ENCODE measurements around the gene TSC2. TPM values are rescaled to one million over a fixed set of nuclear protein-coding genes. Genes with fewer than 3 reads are reported as not detected.
"Not testable (repeated sequence)": the region's sequence is repeated elsewhere in the genome, so short reads cannot be mapped to it uniquely, and the experiment has no call there.

TSC2 gene
- total RNA-seq, 1 donor from 2014 or later, result 63.6 TPM

DNA sequence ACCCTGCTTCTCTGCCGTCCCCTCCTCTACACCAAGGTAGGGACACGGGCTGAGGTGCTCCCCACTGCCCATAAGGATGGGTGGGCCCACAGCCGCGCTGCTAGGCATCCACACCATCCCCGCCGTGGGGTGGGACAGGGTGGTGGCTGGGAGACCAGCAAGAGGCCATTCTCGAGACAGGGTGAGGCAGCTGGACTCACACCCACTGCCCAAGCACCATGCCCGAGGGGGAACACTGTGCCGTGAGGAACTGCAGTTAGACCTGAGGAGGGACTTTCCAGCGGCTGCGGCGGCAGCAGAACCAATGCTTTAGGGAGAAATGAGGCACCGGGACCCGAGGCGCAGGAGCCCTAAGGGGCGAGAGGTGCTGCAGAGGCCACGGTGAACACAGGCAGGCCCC, 74.6 kb downstream of the TSC2 start:
- DNase-seq (ENCODE audit: low read depth), result no peak

GRCh38 chr16:2122934-2123683, 75.3 kb downstream of the TSC2 start:
- not testable (repeated sequence) for DNase-seq (ENCODE audit: low read depth)

- DNase-seq (ENCODE audit: low read depth), result not testable (repeated sequence)
Measured at GRCh38 chr16:2123706-2124376, 76.1 kb downstream of the TSC2 start.

DNA sequence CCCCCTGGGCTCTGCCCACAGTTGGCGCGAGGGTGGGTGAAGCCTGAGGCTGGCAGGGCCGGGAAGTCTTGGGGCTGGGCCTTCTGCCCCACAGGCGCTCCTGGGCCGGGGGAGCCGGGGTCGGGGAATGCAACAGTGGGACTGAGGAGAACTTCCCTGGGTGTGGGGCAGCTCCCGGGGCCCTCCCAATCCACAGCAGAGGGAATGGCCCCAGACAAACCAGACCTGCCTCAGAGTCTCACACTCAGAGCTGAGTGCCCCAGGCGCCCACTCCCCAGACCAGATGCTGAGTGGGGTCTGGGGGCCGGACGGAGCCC, 76.5 kb downstream of the TSC2 start:
- DNase-seq (ENCODE audit: low read depth), result not testable (repeated sequence)

DNA sequence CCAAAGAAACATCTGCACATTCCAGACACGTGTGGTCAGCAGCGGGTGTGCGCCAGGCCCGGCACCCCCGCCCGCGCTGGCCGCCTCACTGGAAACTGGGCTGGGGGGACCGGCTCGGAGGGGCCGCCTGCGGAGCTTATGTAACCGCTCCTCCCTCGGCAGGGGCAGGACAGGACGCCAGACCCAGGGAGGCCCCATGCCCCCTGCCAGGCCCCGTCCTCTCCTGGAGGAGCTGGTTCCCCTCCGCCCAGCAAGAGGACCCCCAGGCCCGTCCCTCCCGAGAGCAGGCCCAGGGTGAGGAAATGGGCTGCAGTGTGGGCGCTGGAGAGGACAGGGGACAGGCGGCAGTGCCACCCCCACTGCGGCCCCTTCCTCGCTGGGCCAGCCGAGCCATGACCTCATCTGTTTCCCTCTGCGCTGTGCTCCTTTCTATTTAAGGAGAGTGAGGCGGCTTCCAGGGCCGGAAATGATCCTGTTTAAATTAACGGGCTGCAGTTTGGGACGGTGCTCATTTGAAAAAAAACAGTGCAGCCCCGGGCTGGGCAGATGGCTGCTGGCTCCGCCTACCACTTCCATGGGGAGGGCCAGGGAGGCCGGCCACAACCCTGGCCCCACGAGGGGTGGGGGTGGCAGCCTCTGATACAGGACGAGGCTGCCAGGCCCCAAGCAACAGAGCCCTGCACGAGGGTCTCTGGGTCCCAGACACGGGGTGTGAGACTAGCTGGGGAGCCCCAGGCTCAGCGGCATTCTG, 77.1 kb downstream of the TSC2 start:
- DNase-seq (ENCODE audit: low read depth), result peak; percentile 16

DNA sequence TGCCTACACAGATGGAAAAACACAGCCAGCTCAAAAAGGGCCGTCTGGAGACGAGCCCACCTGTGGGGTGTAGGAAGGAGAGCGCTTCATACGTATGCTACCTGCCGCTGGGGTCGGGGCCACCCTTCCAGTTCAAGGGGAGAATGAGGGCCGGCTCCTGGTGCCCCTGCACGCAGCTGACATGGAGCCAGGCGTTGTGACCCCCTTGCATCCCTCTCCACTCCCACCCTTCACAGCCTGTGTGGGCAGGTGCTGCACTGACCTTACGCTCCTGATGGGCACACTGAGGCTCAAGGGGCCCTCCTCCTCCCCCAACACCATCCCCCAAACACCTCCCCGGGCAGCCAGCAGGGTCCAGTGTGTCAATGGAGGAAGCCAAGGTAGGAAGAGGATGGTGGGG, 77.8 kb downstream of the TSC2 start:
- not testable (repeated sequence) for DNase-seq (ENCODE audit: low read depth)

DNA sequence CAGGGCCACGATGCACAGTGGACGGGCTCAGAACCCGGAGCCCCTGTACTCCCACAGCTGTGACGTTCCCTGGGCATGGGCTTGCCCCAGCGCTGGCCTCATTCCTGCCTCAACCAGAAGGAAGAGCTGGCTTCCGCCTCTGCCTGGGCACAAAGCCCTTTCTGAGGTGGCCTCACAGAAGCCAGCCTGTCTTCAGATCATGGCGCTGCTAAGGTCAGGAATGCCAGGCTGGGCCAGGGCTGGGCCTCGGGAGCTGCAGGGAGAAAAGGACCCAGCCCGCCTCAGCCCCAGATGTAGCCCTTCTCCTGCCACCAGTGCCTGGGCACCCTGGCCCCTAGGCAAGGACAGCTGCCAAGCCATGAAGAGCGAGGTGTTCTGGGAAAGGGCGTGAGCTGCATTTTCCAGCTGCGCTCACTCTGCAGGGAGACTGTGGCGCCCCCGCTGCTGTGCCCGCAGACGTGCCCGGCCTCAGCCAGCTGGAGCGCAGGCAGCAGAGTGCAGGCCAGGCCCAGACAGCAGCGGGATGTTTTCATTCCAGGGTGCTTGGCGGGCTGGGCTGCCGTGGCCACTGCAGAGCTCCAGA, 78.5 kb downstream of the TSC2 start:
- not testable (repeated sequence) for DNase-seq (ENCODE audit: low read depth)

DNA sequence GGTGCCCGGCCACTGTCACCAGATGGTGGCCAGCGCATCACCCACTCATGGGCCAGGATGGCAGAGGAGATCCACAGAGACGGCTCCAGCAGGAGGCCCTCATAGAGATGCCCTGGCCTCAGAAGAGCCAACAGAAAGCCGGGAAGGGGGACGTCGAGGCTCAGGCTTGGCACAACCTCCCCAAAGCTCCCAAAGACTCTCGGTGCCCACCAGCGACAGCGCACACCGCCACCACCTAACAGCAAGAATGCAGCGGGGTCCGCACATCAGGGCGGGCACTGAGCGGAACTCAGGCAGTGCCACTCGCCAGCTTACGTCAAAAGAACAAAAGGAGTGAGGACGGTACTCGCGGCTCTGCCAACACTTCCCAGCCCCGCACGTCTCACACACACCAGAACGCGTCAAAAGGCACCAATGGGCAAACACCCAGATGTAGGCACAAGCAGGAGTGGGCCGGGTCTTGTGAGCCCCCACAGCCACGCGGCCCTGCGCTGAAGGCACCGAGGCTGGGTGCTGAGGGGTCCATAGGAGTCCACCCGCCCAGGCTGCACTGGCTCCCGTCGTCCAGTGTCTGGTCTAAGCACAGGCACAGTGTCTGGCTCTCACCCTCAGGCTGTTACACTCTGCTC, 79.3 kb downstream of the TSC2 start:
- DNase-seq (ENCODE audit: low read depth), result not testable (repeated sequence)

DNA sequence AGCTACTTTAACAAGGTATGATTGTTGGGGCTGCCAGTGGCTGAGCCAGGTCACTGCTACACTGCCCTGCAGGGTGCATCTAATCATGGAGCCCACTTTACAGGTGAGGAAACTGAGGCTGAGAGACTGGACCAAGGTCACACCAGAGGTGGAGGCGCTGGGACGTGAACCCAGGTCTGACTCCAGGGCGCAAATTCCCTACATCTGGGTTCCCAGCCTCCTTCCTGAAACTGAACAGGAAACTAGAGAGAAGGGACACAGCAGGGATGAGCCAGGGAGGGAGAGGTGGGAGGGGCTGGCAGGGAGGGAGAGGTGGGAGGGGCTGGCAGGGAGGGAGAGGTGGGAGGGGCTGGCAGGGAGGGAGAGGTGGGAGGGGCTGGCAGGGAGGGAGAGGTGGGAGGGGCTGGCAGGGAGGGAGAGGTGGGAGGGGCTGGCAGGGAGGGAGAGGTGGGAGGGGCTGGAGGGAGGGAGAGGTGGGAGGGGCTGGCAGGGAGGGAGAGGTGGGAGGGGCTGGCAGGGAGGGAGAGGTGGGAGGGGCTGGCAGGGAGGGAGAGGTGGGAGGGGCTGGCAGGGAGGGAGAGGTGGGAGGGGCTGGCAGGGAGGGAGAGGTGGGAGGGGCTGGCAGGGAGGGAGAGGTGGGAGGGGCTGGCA, 80.0 kb downstream of the TSC2 start:
- DNase-seq (ENCODE audit: low read depth), result not testable (repeated sequence)

- DNase-seq (ENCODE audit: low read depth), result not testable (repeated sequence)
Measured at GRCh38 chr16:2129251-2129650, 81.5 kb downstream of the TSC2 start.

DNA sequence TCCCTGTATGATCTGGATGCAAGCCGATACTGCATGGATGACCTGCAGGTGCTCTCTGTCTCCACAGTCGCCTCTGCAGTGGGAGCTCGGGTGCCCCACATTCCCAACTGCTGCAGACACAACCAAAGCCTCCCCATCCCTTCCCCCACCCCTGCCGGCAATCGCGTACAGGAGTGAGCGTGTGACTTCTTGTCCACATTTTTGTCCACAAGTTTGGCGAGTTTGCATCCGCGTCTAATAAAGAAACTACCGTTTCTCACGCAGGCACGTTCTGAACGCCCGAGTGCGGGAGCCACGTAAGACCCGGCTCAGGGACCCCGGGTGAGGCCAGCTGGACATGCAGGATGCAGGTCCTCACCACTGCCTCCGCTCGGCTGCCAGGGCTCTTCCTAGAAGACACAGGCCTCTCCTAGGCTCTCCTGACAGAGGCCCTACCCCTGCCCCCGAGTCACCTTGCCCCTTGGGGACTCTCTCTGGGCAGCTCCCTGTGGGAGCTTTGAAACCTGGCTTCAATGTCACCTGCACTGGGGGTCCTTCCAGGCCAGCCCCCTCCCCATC, 82.2 kb downstream of the TSC2 start:
- DNase-seq (ENCODE audit: low read depth), result not testable (repeated sequence)

DNA sequence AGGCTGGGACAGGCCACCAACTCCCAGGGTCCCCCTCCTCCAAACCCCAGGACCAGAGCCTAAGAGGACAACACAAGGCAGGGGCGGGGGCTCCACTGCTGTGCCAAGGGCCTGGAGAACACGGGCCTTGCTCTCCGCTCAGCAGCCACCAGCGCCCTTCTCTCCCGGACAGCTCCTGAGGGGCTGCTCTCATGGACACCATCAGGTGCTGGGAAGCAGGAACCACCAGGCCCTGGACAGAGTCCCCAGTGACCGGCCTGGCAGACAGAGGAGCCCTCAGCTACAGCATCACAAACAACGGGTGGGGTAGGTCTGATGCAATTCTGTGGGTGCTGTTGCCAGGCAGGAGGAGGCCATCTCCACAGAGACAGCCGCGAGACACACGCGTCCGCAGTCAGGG, 86.0 kb downstream of the TSC2 start:
- DNase-seq (ENCODE audit: low read depth), result not testable (repeated sequence)

GRCh38 chr16:2135071-2135470, 87.3 kb downstream of the TSC2 start:
- DNase-seq (ENCODE audit: low read depth), result not testable (repeated sequence)

- DNase-seq (ENCODE audit: low read depth), result peak; percentile 82
Measured at GRCh38 chr16:2135770-2136490, 88.1 kb downstream of the TSC2 start, which contains the start of gene PKD1. Gene PKD1 (minus strand): TSS chr16:2135898. CDS start chr16:2135689, 209 bp downstream.

Other genes starting within 250 kb of the TSC2 start
- 63.9 and 102 TPM in 2 replicates for gene HAGH, start 221.2 kb upstream of the TSC2 start, total RNA-seq
- gene FAHD1, start 220.8 kb upstream of the TSC2 start, total RNA-seq, result 84.9 and 109 TPM in 2 replicates
- 0.15 and 2.6 TPM in 2 replicates for gene MEIOB, start 175.8 kb upstream of the TSC2 start, total RNA-seq
- not detected in 2 replicates for gene HS3ST6, start 129.6 kb upstream of the TSC2 start, total RNA-seq
- gene MSRB1, start 104.8 kb upstream of the TSC2 start, total RNA-seq, result 9.6 and 10.8 TPM in 2 replicates
- gene RPL3L, start 93.3 kb upstream of the TSC2 start, total RNA-seq, result not detected in 2 replicates
- gene NDUFB10, start 88.4 kb upstream of the TSC2 start, total RNA-seq, result 119 and 138 TPM in 2 replicates
- gene RPS2, start 83.2 kb upstream of the TSC2 start, total RNA-seq, result 865 and 1,076 TPM in 2 replicates
- gene RNF151, start 81.1 kb upstream of the TSC2 start, total RNA-seq, result not detected in 2 replicates
- 46.2 and 46.3 TPM in 2 replicates for gene TBL3, start 75.9 kb upstream of the TSC2 start, total RNA-seq
- gene NOXO1, start 66.5 kb upstream of the TSC2 start, total RNA-seq, result 0.87 TPM in 1 of 2 replicates, not detected in the other
- gene GFER, start 63.8 kb upstream of the TSC2 start, total RNA-seq, result 8.7 and 10.1 TPM in 2 replicates
- gene SYNGR3, start 58.0 kb upstream of the TSC2 start, total RNA-seq, result 2.0 and 8.0 TPM in 2 replicates
- 10.1 and 22.4 TPM in 2 replicates for gene ZNF598, start 38.2 kb upstream of the TSC2 start, total RNA-seq
- 0.10 TPM in 1 of 2 replicates, not detected in the other for gene NPW, start 28.2 kb upstream of the TSC2 start, total RNA-seq
- 3.5 and 6.3 TPM in 2 replicates for gene NHERF2, start 21.1 kb upstream of the TSC2 start, total RNA-seq
- gene NTHL1, start 151 bp upstream of the TSC2 start, total RNA-seq, result 11.4 and 24.5 TPM in 2 replicates
- 17.4 and 98.0 TPM in 2 replicates for gene PKD1, start 87.9 kb downstream of the TSC2 start, total RNA-seq
- 0.69 and 0.70 TPM in 2 replicates for gene RAB26, start 100.6 kb downstream of the TSC2 start, total RNA-seq
- 41.8 and 66.1 TPM in 2 replicates for gene TRAF7, start 107.8 kb downstream of the TSC2 start, total RNA-seq
- gene CASKIN1, start 148.6 kb downstream of the TSC2 start, total RNA-seq, result under 0.01 and 0.15 TPM in 2 replicates
- gene MLST8, start 157.5 kb downstream of the TSC2 start, total RNA-seq, result 16.7 and 22.2 TPM in 2 replicates
- 0.17 and 1.7 TPM in 2 replicates for gene BRICD5, start 162.9 kb downstream of the TSC2 start, total RNA-seq
- gene PGP, start 166.9 kb downstream of the TSC2 start, total RNA-seq, result 9.7 and 29.9 TPM in 2 replicates
- 29.7 and 32.7 TPM in 2 replicates for gene E4F1, start 175.6 kb downstream of the TSC2 start, total RNA-seq
- 0.17 and 1.1 TPM in 2 replicates for gene DNASE1L2, start 188.5 kb downstream of the TSC2 start, total RNA-seq
- 36.0 and 43.1 TPM in 2 replicates for gene ECI1, start 203.6 kb downstream of the TSC2 start, total RNA-seq
- gene RNPS1, start 220.1 kb downstream of the TSC2 start, total RNA-seq, result 76.4 and 94.4 TPM in 2 replicates